Muscle layer of colon (tissue), 2 donors: Measurements from ENCODE around the gene TMED5.
"Not testable (repeated sequence)": the region's sequence is repeated elsewhere in the genome, so short reads cannot be mapped to it uniquely, and the experiment has no call there.

Source experiments
- H3K27ac ChIP-seq: one replicate; pipeline ENCODE4 v1.7.0; 2013; ENCODE audit warnings: low read depth, mild to moderate bottlenecking, low read length, moderate library complexity
- H3K27me3 ChIP-seq, 2 donors: one replicate each; pipeline ENCODE4 v1.7.0; 2013; ENCODE audit warnings: low read length in 2 of 2, mild to moderate bottlenecking in 2 of 2; ENCODE audit not compliant: insufficient read depth in 2 of 2, control insufficient read depth in 1 of 2
- H3K36me3 ChIP-seq: one replicate; pipeline ENCODE4 v1.7.0; 2013; ENCODE audit warnings: mild to moderate bottlenecking, low read length; ENCODE audit not compliant: insufficient read depth
- H3K4me1 ChIP-seq: one replicate; pipeline ENCODE4 v1.7.0; 2013; ENCODE audit warnings: mild to moderate bottlenecking, low read length; ENCODE audit not compliant: insufficient read depth
- H3K4me3 ChIP-seq, 2 donors: one replicate each; pipeline ENCODE4 v1.7.0; 2013; ENCODE audit warnings: low read length in 2 of 2, low read depth in 1 of 2, mild to moderate bottlenecking in 1 of 2, moderate library complexity in 1 of 2
- H3K9ac ChIP-seq: one replicate; pipeline ENCODE4 v1.7.0; 2013; ENCODE audit warnings: low read length
- H3K9me3 ChIP-seq: one replicate; pipeline ENCODE4 v1.7.0; 2013; ENCODE audit warnings: mild to moderate bottlenecking, low read length
- donor health status: abdominal sarcoma.
- donor health status: Adenocarcinoma of cecum.

Gene TMED5

DNA sequence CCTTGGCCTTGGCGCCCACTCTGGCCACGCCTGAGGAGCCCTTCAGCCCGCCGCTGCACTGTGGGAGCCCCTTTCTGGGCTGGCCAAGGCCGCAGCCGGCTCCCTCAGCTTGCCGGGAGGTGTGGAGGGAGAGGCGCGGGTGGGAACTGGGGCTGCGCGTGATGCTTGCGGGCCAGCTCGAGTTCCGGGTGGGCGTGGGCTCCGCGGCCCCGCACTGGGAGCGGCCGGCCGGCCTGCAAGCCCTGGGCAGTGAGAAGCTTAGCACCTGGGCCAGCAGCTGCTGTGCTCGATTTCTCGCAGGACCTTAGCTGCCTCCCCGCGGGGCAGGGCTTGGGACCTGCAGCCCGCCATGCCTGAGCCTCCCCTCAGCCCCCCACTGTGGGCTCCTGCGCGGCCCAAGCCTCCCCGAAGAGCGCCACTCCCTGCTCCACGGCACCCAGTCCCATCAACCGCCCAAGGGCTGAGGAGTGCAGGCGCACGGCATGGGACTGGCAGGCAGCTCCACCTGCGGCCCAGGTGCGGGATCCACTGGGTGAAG lies 10.0 kb downstream of the TMED5 start:
- H3K9ac ChIP-seq, H3K9me3 ChIP-seq, H3K27ac ChIP-seq, H3K36me3 ChIP-seq, H3K4me1 ChIP-seq, H3K27me3 ChIP-seq, H3K4me3 ChIP-seq: not testable (repeated sequence)

DNA sequence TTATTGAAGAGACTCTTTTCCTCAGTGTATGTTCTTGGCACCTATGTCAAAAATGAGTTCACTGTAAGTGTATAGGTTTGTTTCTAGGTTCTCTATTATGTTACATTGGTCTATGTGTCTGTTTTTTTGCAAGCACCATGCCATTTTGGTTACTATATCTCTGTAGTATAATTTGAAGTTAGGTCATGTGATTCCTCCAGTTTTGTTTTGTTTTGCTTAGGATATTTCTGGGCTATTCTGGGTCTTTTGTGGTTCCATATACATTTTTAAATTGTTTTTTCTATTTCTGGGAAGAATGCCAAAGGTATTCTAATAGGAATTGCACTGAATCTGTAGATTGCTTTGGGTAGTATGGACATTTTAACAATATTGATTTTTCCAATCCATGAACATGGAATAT lies 13.2 kb downstream of the TMED5 start:
- H3K9ac ChIP-seq, result no peak overlapping the region
- H3K9me3 ChIP-seq, result no peaks in the 10 kb centered on the region

DNA sequence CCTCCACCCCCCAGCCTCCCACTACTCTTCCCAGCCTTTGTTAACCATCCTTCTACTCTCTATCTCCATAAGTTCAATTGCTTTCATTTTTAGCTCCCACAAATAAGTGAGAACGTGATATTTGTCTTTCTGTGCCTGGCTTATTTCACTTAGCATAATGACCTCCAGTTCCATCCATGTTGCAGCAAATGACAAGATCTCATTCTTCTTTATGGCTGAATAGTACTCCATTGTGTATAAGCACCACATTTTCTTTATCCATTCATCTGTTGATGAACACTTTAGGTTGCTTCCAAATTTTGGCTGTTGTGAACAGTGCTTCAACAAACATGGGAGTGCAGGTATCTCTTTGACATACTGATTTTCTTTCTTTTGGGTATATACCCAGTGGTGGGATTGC lies 14.3 kb downstream of the TMED5 start:
- H3K9me3 ChIP-seq, H3K27me3 ChIP-seq, H3K4me1 ChIP-seq, H3K27ac ChIP-seq, H3K36me3 ChIP-seq, H3K9ac ChIP-seq, H3K4me3 ChIP-seq: not testable (repeated sequence)

More for the DNA sequence above, 13.2 kb downstream of the TMED5 start:
- Histone ChIP-seq H3K36me3 (no peaks in the 10 kb centered on the region), H3K27ac (no peak overlapping the region), H3K4me1 (peaks cover 5% of the 10 kb centered on the region), H3K27me3 (no peaks in the 10 kb centered on the region), H3K4me3 (no peak overlapping the region)

DNA sequence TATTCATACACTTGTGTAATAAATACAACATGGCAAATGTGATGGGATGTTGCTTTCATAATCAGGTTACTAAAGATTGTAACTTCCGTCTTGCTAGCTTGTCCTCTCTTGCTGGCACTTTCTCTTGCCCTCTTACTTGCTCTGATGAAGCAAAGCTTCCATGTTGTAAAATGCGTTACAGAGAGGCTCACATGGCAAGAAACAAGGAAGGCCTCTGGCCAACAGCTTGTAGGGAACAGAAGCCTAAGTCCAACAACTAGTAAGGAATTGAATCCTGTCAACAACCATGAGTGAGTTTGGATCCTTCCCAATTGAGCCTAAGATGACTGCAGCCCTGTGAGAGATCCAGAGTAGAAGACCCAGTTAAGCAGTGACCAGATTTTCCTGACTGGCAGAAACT lies 15.4 kb downstream of the TMED5 start:
- no peaks in the 10 kb centered on the region for H3K4me1 ChIP-seq
- H3K36me3 ChIP-seq, result peaks cover 1% of the 10 kb centered on the region
- H3K27ac ChIP-seq, result no peak overlapping the region
- no peaks in the 10 kb centered on the region for H3K9me3 ChIP-seq
- H3K27me3 ChIP-seq, result no peaks in the 10 kb centered on the region
- H3K4me3 ChIP-seq, result no peak overlapping the region
- no peak overlapping the region for H3K9ac ChIP-seq

DNA sequence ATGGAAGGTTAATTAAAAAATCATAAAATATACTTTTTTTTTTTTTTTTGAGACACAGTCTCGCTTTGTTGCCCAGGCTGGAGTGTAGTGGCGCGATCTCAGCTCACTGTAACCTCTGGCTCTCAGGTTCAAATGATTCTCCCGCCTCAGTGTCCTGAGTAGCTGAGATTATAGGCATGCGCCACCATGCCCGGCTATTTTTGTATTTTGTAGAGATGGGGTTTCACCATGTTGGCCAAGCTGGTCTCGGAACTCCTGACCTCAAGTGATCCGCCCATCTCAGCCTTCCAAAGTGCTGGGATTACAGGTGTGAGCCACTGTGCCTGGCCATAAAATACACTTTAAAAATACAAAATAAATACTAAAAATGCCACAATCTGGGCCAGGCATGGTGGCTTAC lies 16.9 kb downstream of the TMED5 start:
- H3K4me1 ChIP-seq, H3K27ac ChIP-seq, H3K4me3 ChIP-seq, H3K9ac ChIP-seq, H3K27me3 ChIP-seq, H3K9me3 ChIP-seq: not testable (repeated sequence)
- H3K36me3 ChIP-seq, result peaks cover 12% of the 10 kb centered on the region

DNA sequence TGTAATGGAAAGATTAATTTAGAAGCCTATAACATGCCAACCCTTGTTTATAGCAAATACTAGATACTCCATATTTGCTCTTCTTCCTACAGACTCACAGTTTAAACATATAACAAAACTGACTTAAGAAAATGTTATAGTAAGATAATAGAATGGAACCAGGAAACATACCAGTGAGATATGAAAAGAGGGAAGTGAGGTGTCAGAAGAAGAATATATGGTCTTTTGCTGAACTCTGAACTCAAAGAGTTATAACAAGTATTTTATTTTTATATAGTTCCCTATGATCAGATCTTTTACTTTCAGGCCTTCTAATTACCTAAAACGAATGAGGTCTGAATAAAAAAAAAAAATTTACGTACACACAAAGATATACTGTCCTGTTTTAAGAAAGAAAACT lies 20.9 kb downstream of the TMED5 start:
- Histone ChIP-seq H3K27me3 (no peaks in the 10 kb centered on the region), H3K27ac (no peak overlapping the region), H3K4me3 (no peak overlapping the region), H3K36me3 (peaks cover 21% of the 10 kb centered on the region), H3K9me3 (no peaks in the 10 kb centered on the region), H3K4me1 (no peaks in the 10 kb centered on the region), H3K9ac (no peak overlapping the region)

DNA sequence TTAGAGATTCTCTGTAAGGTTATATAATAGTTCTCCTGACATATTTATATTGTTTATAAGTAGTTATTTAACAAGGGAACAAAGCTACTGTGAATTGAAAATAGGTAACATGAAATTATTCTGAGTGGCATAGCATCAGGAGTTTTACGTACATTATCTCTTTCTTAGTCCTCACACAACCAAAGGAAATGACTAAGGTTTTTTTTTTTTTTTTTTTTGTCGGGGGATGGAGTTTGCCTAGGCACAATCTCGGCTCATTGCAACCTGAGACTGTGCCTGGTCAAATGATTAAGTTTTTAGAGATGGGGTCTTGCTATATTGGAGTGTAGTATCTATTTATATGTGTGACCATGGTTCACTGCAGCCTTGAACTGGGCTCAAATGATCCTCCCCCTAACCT lies 24.9 kb downstream of the TMED5 start:
- Histone ChIP-seq H3K9ac (no peak overlapping the region), H3K36me3 (peaks cover 25% of the 10 kb centered on the region), H3K4me1 (no peaks in the 10 kb centered on the region), H3K4me3 (no peak overlapping the region), H3K27me3 (no peaks in the 10 kb centered on the region), H3K27ac (no peak overlapping the region), H3K9me3 (no peaks in the 10 kb centered on the region)

DNA sequence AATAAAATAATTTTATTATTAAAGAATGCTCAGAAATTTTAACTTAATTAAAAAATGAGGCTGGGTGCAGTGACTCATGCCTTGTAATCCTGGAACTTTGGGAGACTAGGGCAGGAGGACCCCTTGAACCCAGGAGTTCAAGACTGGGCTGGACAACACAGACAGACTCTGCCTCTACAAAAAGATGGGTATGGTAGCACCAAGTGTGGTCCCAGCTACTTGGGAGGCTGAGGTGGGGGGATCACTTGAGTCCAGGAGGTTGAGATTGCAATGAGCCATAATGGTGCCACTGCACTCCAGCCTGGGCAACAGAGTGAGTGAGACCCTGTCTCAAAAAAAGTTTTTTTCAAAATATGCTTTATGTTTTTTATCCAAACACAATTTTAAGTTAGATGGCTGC lies 25.3 kb downstream of the TMED5 start:
- H3K27ac ChIP-seq, result no peak overlapping the region
- H3K4me3 ChIP-seq, result no peak overlapping the region
- no peak overlapping the region for H3K9ac ChIP-seq
- H3K27me3 ChIP-seq, result no peaks in the 10 kb centered on the region
- no peaks in the 10 kb centered on the region for H3K9me3 ChIP-seq
- H3K36me3 ChIP-seq, result peaks cover 25% of the 10 kb centered on the region
- no peaks in the 10 kb centered on the region for H3K4me1 ChIP-seq

DNA sequence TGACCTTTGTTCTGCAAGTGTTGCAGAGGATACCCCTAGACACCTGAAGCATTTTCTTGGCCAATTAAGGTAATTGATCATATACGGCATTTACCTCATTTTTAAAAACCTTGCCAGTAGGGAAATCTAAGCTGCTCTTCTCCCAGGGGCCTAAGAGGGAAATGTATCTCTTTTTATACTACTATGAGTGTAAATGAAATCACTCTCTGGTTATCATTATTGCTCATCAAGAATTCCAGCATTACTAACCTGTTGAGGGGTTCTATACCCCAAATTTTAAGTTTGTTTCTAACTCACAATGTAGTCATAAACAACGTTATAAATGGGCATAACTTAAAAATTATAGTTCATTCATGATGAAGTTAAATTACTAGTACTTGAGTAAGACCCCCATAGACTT lies 27.4 kb downstream of the TMED5 start:
- Histone ChIP-seq H3K4me1 (peaks cover 2% of the 10 kb centered on the region), H3K27ac (no peak overlapping the region), H3K4me3 (no peak overlapping the region), H3K36me3 (peaks cover 10% of the 10 kb centered on the region), H3K27me3 (no peaks in the 10 kb centered on the region), H3K9ac (no peak overlapping the region), H3K9me3 (no peaks in the 10 kb centered on the region)

DNA sequence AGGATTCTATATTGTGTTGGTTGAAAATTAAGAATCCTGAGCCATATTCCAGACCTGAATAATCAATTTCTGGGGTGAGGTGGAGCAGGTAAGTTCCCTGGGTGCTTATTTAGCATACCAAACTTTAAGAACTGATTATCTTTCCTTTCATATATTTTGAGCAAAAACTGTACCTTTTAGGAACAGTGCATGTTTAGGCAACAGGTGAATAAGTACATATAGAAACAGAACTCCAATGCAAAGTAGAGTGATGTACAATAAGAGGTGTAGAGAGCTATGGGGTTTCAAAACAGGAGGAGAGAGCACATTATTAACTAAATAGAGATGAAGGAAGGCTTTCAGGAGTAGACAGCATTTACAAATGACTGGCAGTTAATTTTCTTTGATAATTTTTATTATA lies 28.7 kb downstream of the TMED5 start:
- Histone ChIP-seq H3K36me3 (peaks cover 7% of the 10 kb centered on the region), H3K27me3 (no peaks in the 10 kb centered on the region), H3K4me3 (no peak overlapping the region), H3K9ac (no peak overlapping the region), H3K27ac (no peak overlapping the region), H3K9me3 (no peaks in the 10 kb centered on the region), H3K4me1 (peaks cover 5% of the 10 kb centered on the region)

DNA sequence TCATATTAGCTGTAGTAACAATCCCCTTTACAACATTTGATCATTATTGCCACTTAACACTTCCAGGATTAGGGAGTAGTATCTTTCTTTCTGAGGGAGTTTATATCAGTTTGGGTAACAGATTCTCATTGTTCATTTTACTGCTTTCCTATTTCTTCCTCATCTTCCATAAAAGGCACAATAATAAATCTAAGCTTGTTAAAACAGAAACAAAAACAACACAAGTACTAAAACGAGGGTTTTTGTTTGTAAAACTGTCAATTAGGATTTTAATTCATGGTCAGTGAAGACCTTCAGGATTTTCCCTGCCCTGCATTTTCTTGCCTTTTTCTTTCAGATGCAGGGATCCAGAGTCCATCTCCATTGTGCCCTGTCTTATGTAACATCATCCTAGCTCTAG lies 29.5 kb downstream of the TMED5 start:
- no peak overlapping the region for H3K27ac ChIP-seq

DNA sequence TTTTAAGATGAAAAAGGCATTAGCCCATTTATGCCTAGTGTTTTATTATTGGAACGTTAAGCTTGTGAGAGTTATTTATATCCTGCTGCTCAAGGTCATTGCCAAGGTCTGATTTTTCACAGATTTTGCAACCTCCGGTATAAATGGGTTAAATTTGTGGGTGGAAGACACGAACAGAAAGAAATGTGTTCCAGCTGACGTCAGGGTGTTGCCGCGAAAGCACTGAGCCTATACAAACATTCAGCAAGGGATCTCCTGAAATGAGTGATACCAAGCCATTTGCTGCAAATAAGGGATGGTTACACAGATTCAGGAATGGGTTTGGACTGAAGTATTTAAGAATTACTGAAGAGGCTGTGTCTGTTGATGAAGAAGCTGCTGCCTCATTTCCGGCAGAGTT lies 32.2 kb downstream of the TMED5 start:
- no peak overlapping the region for H3K4me3 ChIP-seq
- no peaks in the 10 kb centered on the region for H3K36me3 ChIP-seq
- H3K27me3 ChIP-seq, result no peaks in the 10 kb centered on the region
- no peaks in the 10 kb centered on the region for H3K9me3 ChIP-seq
- no peak overlapping the region for H3K27ac ChIP-seq
- peaks cover 5% of the 10 kb centered on the region for H3K4me1 ChIP-seq
- no peak overlapping the region for H3K9ac ChIP-seq

More for the DNA sequence above, 29.5 kb downstream of the TMED5 start:
- H3K4me1 ChIP-seq, result peaks cover 5% of the 10 kb centered on the region
- H3K9me3 ChIP-seq, result no peaks in the 10 kb centered on the region
- no peak overlapping the region for H3K4me3 ChIP-seq
- peaks cover 7% of the 10 kb centered on the region for H3K36me3 ChIP-seq
- H3K27me3 ChIP-seq, result no peaks in the 10 kb centered on the region
- no peak overlapping the region for H3K9ac ChIP-seq
